Measurements from ENCODE around the gene CCDC92B. TPM values are rescaled to one million over a fixed set of nuclear protein-coding genes. Genes with fewer than 3 reads are reported as not detected.

CCDC92B gene
- total RNA-seq, 1 donor from 2014 or later = 0.13 TPM

DNA sequence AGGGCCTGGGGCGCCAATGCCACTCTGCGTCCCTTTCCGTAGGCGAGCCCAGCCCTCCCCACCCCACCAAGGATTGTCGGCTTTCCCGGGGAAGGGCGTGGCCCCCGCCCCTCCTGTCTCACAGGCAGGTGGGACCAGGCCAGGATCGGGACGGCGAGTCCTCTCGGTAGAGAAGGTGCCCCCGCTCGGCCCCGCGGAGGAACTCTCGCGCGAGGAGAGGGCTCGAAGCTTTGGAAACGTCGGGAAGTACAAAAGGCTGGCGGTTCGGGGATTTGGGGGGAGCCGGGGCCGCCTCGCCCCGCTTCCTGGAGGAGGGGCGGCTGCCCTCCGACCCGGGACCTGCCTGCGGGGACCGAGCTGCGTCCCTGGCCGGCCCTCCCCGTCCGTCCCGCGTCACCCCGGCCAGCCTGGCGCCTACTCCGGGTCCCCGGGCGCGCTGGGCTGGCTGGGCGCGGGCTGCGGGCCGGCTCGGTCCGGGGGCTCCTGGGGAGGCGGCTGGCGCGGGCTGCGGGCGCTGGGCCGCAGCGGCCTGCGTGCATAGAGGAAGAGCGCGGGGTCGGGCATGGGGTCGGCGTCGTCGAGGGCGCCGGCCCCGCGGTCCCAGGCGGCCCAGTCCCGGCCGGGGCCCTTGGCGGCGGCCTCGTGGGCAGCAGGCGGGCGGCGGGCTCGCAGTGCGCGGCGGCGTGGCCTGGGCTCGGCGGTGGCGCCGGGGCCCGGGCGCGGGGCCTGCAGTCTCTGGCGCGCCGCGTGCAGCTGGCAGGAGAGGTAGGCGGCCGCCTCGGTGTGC lies 25.3 kb downstream of the CCDC92B start:
- intact Hi-C loops (cut with DNase I) = no loop called here
- no peak for DNase-seq (ENCODE audit: low spot score)

DNA sequence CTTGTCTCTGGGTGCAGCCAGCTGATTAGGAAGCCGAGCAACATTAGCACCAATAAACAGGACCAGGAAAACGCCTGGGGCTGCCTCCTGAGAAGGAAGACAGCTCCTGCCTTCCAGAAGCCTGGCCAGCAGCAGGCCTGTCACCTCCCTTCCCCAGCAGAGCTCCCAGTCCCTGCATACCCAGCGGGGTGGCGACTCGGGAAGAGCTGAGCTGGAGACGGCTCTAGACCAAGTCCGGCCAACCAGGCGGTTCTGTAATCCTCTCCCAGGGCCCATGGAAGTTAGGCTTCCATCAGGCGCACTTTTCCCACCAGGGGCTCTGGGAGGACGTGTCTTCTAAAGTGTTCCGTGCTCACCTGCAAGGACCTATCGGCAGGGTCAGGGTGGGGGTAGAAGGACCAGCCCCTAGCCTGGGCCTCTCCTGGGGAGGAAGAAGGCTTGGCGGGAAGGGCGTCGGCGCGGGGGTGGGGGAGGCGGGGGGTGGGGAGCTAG lies 25.9 kb downstream of the CCDC92B start:
- intact Hi-C loops (cut with DNase I) = no loop called here
- no peak for DNase-seq (ENCODE audit: low spot score)

DNA sequence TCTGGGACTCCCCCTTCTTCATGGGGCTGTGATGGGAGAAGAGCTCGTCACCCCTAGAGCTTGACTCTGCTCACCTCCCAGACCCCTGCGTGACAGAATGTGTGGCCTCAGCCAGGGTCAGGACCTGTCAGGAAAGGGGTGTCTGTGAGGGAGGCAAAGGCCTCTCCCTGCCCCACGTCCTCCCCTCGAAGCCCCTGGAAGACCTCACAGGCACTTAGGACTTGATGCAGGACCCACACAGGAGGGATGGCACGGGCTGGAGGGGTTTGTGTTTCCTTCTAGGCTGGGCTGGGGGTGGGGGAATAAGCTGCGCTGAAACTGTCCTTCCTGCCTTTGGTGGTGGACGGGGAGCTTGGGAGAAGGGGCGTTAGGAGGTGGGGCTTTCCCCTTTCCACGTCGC lies 26.8 kb downstream of the CCDC92B start:
- no peak for DNase-seq (ENCODE audit: low spot score)
- intact Hi-C loops (cut with DNase I) = no loop called here

DNA sequence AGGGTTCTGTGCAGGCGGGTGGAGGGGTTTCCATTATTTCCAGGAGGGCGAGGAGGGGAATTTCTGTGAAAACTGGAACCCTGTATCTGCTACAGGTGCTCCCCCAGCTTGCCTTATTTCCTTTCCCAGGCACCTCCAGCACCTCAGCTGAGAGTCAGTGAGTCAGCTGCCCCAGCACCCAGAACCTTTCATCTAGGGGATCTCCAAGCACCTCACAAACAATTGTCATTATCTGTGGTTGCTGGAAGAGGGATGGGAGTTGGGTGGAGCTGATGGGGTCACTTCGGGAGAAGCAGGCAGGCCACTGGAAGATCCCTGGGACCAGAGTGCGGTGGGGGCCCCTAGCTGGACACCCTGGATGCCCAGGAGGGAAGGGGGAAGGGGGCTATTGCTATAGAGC lies 27.8 kb downstream of the CCDC92B start:
- intact Hi-C loops (cut with DNase I) = no loop called here

DNA sequence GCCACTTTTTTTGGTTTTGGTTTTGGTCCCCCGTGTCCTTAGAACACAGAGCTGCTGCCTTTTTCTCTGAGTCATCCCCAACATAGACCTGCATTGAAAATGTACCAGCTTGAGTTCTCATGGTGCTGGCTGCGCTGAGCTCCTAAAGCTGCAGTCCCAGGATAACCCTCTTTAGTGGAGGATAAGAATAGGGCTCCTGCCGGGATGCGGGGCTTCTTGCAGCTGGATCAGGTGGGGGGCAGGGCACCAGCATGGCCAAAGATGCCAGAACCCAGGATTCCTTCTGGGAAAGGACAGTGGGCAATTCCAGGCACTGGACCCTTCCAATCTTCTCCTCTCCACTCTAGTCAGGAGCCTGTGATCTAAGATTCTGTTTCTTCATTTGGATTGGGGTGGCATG lies 29.6 kb downstream of the CCDC92B start:
- intact Hi-C loops (cut with DNase I) = no loop called here
- no peak for DNase-seq (ENCODE audit: low spot score)

More for the DNA sequence above, 27.8 kb downstream of the CCDC92B start:
- DNase-seq (ENCODE audit: low spot score) = no peak

DNA sequence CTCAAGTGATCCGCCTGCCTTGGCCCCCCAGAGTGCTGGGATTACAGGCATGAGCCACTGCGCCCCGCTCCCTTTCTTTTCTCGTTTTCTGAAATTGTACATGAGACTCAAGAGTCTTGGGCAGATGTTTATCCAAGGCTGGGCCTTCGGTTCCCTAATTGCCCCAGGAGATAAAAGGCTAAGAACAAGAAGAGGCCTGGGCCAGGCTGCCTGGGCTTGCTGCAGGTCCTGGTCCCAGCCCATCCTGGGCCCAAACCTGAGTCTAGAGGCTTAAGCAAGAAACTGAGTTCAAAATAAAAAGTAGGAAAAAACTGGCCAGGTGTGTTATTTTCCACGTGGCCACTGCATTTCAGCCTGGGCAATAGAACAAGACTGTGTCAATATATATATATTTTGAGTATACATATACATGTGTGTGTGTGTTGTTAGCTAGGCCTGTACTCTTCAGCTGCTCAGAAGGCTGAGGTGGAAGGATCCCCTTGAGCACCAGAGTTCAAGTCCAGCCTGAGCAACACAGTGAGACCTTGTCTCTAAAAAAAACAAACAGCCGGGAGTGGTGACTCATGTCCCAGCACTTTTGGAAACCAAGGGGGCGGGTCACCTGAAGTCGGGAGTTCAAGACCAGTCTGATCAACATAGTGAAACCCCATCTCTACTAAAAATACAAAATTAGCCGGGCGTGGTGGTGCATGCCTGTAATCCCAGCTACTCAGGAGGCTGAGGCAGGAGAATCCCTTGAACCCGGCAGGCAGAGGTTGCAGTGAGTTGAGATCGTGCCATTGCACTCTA lies 31.1 kb downstream of the CCDC92B start:
- no peak for DNase-seq (ENCODE audit: low spot score)
- intact Hi-C loops (cut with DNase I) = no loop called here

DNA sequence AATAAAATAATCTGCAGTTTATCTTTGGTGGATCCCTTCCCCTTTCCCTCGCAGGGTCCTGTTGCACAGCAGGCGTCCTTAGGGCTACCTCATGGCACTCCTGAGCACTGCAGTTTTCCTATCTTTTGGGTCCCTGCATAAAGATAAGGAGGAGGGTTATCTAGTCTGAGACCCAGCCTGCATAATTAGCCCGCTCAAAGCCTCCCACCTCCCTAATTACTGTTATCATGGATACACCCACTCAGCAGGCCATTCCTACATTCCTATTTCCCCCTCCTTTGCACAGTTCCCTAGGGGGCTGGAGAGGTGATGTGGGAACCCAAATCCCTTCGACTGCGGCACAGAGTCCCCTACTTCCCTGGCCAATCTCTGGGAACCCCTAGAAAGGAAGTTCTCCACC lies 32.8 kb downstream of the CCDC92B start:
- intact Hi-C loops (cut with DNase I) = no loop called here
- no peak for DNase-seq (ENCODE audit: low spot score)

DNA sequence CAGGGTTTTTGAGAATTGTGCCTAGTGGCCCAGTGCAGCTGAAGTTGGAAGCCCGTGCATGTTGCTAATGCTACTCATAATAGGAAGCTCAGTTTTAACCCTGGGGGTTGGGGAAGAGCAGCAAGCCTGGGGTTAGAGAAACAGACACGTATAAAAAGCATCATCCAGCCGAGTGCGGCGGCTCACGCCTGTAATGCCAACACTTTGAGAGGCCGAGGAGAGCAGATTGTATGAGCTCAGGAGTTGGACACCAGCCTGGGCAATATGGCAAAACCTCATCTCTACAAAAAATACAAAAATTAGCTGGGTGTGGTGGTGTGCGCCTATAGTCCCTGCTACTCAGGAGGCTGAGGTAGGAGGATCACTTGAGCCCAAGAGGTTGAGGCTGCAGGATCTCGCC lies 35.6 kb downstream of the CCDC92B start:
- intact Hi-C loops (cut with DNase I) = no loop called here
- DNase-seq (ENCODE audit: low spot score) = no peak

DNA sequence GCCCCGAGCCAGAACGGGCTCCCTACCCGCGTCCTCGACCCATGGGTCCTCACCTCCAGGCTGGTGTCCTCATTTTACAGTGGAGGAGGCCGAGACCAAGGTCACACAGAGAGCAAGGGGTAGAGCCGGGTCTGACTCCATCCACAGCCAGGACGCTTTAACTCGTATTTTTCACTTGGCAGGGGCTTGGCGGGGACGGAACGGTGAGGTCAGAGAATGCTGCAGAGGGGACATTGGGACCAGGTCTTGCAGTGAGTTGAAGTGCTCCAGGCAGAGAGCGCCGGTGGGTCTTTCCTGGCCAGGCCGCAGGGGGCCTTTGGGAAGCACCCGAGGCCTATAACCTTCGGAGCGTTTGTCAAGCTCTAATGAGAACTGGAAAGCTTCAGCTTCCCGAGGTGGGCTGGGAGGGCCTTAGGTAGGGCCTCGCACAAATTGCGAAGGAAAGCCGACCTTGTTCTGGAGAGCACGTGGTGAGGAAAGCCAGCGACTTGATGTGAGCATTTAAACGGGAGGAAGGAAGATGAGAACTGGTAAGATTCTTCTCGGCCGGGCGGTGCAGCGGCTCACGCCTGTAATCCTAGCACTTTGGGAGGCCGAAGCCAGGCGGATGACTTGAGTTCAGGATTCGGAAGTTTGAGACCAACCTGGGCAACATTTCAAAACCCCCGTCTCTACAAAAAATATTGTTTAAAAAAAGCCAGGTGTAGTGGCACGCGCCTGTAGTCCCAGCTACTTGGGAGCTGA lies 37.0 kb downstream of the CCDC92B start:
- intact Hi-C loops (cut with DNase I) = no loop called here
- DNase-seq (ENCODE audit: low spot score) = no peak

DNA sequence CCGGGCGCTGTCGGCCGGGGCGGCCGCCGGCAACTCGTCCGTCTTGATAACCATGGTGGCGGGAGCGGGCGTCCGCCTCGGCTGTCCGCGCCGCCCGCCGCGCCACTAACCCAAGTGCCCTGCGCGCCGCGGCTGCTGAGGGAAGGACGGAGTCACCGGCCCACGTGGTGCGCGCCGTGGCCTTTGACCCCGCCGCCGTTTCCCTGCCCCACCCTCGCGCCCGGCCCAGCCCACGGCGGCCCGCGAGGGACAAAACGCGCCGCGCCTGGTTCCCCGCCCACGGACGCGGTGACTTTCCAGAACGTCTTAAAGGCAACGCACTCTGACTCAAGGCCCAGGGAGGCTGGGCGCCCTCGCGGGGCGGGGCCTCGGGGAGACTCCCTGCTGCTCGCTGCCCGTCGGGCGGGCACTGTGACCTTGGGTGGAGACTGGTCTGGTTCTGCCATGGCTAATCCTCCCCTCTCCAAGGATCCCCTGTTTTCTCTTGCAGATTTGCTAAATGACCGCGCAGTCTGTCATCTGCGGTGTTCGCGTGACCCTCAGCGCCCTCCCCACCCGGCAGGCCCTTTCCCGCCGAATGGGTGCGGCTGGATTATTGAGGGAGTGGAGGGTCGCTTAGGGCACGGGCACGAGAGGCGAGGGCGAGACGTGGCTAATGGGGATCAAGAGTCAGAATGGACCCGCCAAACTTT lies 37.7 kb downstream of the CCDC92B start, which contains the start of gene CLUH:
Gene CLUH (minus strand): TSS at position 157 of the 692 bp plus-strand sequence. CDS start 103 bp downstream, at position 54.
- intact Hi-C loops (cut with DNase I) = loop anchor here (2.0 kb wide), 1 partner anchor 311 kb away; the partner anchor contains the start of gene MNT
- DNase-seq (ENCODE audit: low spot score) = peak; percentile 98

DNA sequence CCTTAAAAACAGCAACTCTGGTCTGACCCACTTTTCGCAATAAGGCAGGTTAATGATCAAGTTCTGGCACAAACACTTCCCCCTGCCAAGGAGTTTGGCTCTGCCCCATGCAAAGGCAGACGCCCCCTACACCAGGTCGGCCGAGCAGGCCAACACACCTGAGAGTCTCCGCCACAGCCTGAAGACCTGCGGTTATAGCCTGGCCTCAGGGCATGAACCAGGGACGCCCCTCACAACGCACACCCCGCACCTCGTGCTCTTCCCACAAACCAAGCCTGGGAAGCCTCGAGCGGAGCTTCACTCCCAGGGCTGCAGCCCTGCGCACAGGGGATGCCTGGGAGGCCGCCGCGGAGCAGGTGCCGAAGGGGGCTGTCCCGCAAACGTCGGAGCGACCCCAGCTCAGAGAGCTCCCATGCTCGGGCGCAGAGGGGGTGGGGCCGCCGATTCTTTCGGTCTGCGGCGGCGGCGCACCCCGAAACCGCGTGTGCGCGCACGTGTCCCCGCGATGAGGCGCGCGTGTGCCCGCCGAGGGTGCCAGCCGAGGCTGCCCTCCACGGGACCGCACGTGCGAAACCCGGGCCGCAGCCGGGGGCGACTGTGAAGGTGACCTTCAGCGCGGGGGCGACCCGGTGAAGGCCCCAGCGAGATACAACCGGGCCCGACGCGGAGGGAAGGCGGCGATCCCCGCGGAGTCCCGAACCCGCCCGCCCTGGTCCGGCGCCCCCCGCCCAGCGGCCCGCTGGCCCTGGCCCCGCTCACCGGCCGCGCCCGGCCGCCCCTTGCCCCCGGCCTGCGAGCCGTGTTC lies 38.4 kb downstream of the CCDC92B start:
- intact Hi-C loops (cut with DNase I) = loop anchor here (2.0 kb wide), 1 partner anchor 310 kb away; the partner anchor contains the start of gene MNT
- DNase-seq (ENCODE audit: low spot score) = no peak

DNA sequence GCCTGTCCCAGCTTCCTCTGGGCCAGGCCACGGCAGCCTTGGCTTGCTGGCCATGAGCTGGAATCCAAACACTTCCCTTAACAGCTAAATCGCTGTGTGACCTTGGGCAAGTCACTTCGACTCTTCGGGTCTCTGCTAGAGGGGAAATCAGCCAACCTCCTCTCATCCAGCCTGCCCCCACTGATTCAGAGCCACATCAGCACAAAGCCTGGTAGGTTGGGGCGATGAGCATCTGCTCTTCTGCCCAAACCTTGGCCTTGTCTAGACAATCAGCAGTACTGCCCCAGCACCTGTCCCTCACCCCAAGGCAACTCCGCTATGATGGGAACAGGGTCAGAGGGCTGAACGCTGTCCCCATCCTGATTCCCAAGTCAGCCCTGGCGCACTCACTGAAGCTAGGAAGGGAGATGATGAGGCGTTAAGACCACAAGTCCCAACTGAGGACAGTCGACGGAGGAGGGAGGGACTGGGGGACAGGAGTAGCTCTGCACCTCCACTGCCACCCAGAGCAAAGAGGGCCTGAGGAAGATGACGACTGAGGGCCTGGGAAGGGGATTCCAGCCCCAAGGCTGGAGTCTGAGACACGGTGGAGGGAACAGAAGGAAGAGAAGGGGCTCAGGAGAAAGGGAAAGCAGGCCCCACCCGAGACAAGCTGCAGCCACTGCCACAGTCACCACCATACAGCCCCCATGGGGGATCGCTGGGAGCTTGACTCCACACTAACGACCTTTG lies 39.2 kb downstream of the CCDC92B start:
- no peak for DNase-seq (ENCODE audit: low spot score)
- intact Hi-C loops (cut with DNase I) = loop anchor here (2.0 kb wide), 1 partner anchor 309 kb away; the partner anchor contains the start of gene MNT

DNA sequence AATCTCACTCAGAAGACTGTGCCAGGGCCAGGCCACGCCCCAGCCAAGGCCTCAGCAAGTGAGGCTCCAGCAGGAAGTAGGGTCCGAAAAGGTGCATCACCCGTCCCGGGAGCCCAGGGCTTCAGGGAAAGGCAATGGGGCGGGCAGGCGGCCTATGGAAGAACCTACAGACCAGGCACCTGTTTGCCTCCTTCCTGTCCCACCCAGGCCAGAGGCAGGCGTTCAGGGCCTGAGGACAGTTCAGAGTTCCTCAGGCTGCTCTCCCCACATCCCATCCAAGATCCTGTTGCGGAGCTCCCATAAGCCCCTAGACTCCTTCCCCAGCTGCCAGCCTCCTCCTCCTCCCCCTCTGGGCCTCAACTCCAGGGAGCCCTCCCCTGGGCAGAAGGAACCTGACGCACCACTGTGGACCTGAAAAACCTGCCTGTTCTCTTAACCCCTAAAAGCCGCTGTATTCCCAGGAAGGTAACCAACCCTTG lies 40.2 kb downstream of the CCDC92B start:
- DNase-seq (ENCODE audit: low spot score) = no peak
- intact Hi-C loops (cut with DNase I) = no loop called here

DNA sequence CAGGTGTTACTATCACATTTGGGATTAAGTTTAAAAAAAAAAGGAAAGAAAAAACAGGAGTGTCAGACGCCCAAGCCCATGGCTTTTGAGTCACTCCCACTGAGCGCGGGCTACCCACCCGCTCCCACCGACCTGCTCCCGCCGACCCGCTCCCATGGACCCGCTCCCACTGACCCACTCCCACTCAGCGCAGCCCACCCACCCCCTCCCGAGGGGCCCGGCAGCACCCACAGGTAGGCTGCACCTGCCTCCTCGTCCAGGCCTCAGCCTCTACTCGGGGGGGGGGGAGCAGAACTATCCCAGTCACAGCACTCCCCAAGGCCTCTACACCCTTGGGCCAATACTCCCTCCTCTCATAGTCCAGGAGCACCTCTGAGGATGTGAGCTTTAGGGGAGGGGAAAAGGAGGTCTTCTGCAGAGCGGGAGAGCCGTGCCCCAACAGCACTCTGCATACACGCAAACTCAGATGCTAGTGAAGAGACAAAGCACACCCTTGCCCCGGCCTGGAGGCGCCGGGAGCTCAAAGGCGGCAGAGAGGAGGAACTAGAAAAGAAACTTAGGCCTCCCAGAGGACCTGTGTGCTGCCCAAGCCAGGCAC lies 40.8 kb downstream of the CCDC92B start:
- intact Hi-C loops (cut with DNase I) = no loop called here
- no peak for DNase-seq (ENCODE audit: low spot score)

DNA sequence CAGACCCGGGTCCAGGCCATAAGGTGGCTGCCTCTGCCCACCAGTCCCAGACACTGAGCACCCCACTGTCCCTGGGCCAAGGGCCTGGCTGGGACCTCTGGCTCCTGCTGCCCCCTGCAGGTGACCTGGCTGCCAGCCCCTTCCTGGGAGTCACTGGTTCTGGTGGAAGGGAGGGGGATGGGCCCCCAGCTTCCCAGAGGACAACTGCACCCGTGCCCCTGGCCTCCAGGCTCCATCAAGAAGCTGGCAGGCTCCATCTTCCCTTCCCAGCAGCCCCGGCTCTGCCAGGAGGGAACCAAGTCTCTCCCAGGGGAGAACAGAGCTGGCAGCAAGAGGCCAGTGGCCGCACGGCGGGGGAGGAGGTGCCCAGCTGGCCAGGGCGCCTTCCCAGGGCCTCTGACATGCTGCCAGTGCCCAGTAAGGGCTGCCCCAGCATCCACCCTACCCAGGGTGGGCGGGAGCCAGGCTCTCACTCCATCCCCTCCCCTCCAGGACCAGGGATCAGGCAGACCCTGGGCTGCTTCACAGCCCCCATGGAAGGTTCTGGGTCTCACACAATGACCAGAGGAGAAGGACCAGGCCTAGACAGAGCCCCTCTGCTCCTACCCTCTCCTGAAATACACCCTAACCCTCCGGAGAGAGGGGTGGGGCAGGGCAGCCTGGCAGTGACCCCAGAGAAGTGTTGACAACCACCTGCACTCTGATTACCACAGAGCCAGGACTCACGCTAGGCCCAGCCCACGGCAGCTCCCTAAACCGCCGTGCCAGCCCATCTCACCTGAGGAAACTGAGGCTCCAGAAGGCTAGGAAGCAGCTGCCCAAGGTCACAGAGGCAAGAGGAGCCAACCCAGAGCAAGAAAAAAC lies 41.5 kb downstream of the CCDC92B start:
- DNase-seq (ENCODE audit: low spot score) = peak; percentile 89
- intact Hi-C loops (cut with DNase I) = loop anchor here (2.0 kb wide), 1 partner anchor 115 kb away; the partner anchor contains the start of gene PAFAH1B1

DNA sequence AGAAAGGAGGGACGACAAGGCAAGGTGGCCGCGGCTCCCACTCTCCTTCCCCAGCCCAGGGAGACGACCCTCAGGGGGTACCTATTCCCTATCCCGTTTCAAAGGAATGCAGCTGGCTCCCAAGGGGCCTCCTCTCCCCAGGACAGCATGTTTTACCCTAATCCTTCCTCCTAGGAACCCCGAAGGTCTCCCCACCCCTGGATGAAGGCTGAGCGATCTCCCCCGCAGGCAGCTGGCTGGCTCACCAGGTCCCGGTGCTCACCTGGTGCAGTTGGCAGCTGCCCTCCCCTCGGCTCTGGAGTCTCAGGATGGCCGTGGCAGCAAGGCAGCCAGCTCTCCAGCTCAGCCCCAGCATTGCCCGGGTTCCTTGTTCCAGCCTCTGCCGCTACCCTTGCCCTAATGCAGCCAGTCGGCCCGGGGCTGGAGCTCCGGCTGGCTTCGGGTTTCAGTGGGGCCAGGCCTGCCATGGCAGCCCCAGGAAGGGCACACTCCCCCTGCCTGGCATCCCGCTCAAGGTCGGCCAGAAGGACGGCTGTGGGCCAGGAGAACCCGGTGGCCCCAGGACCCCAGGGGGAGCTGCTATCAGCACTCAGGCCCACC lies 42.4 kb downstream of the CCDC92B start:
- peak; percentile 66 for DNase-seq (ENCODE audit: low spot score)
- intact Hi-C loops (cut with DNase I) = loop anchor here (2.0 kb wide), 1 partner anchor 114 kb away; the partner anchor contains the start of gene PAFAH1B1
